Activated B cell treated with CpG ODN at 0.5 μM for 24 hours (primary cell): Measurements from ENCODE around the gene ELL2. TPM values are rescaled to one million over a fixed set of nuclear protein-coding genes. Genes with fewer than 3 reads are reported as not detected.
A peak's percentile ranks its signal among the peaks of the same experiment; 100 is the strongest.

Source experiments
- ATAC-seq: fragments of 200-7000 bp; cut with Tn5 transposase; one replicate; pipeline ENCODE4 v1.10.0; 2021; ENCODE audit warnings: low read depth, mild to moderate bottlenecking, moderate library complexity
- CTCF ChIA-PET: fragments of 350-600 bp; sonication (Branson Sonifier 250); formaldehyde crosslinking; loops from one replicate; lab custom pipeline; 2021; ENCODE audit warnings: antibody characterized with exemption; lab: Charles Lee
- POLR2A ChIA-PET: fragments of 350-600 bp; sonication (Branson Sonifier 250); formaldehyde crosslinking; loops from one replicate; lab custom pipeline; 2021; ENCODE audit warnings: antibody characterized with exemption; lab: Charles Lee
- DNase-seq: peaks from one replicate; pipeline ENCODE4 v3.0.0; 2022
- H3K27ac Mint-ChIP-seq: one replicate; pipeline ENCODE4 v1.8.0; 2020; ENCODE audit warnings: mixed read lengths
- H3K27me3 Mint-ChIP-seq: one replicate; pipeline ENCODE4 v1.8.0; 2021; ENCODE audit warnings: mixed read lengths
- H3K36me3 Mint-ChIP-seq: one replicate; pipeline ENCODE4 v1.8.0; 2021; ENCODE audit warnings: low read depth, mixed read lengths
- H3K4me1 Mint-ChIP-seq: one replicate; pipeline ENCODE4 v1.8.0; 2021; ENCODE audit warnings: mixed read lengths
- H3K4me3 Mint-ChIP-seq: one replicate; pipeline ENCODE4 v1.8.0; 2020; ENCODE audit warnings: mild to moderate bottlenecking, mixed read lengths
- H3K9me3 Mint-ChIP-seq: one replicate; pipeline ENCODE4 v1.8.0; 2020; ENCODE audit warnings: mixed read lengths
- intact Hi-C: fragments of 100-400 bp; cut with micrococcal nuclease; formaldehyde crosslinking; loops from one replicate; pipeline ENCODE4 v1.15.1; 2024
- total RNA-seq: library from RNA; stranded (reverse); gene quantifications from 2 replicates; pipeline ENCODE4 v1.2.3, GENCODE V29; 2022
- TF ChIP-seq, protein P1 (sequence below): fragments of 200-600 bp; IDR thresholded peaks from one replicate; pipeline ENCODE4 v1.8.0; 2022; ENCODE audit warnings: antibody characterized with exemption, mild to moderate bottlenecking

ELL2 gene
- total RNA-seq, 1 donor from 2014 or later, result 56.0 TPM

DNA sequence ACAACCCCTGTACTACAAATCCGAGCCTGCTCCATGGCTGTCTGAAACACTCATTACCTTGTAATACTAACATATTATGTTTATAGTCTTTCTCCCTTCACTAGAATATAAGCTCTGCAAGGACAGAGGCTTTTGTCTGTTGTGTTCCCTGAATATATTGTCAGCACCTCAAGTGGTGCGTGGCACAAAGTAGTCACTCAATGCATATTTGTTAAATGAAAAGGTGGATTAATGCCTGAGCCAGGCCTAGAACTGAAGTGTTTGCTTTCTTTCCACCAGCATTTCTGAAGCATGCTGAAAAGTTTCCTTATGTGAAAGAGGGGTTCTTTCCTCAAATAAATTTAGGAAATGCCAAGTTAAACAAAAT is 36.3 kb downstream of the ELL2 start:
- Mint-ChIP-seq H3K36me3 (peaks cover 9% of the 10 kb centered on the region), H3K27ac (no peak overlapping the region), H3K4me1 (peaks cover 66% of the 10 kb centered on the region), H3K4me3 (no peak overlapping the region), H3K9me3 (no peaks in the 10 kb centered on the region), H3K27me3 (no peaks in the 10 kb centered on the region)
- DNase-seq (no peak), ATAC-seq (no peak)
- CTCF ChIA-PET, result interaction anchor here (1.1 kb wide), 1 partner anchor 36 kb away, joined by 3 read pairs; the partner anchor contains the start of gene ELL2
- intact Hi-C loops, result loop anchor here (5.0 kb wide), 1 partner anchor 43 kb away; no protein-coding TSS in a partner anchor
- TF ChIP-seq, protein P1, sequence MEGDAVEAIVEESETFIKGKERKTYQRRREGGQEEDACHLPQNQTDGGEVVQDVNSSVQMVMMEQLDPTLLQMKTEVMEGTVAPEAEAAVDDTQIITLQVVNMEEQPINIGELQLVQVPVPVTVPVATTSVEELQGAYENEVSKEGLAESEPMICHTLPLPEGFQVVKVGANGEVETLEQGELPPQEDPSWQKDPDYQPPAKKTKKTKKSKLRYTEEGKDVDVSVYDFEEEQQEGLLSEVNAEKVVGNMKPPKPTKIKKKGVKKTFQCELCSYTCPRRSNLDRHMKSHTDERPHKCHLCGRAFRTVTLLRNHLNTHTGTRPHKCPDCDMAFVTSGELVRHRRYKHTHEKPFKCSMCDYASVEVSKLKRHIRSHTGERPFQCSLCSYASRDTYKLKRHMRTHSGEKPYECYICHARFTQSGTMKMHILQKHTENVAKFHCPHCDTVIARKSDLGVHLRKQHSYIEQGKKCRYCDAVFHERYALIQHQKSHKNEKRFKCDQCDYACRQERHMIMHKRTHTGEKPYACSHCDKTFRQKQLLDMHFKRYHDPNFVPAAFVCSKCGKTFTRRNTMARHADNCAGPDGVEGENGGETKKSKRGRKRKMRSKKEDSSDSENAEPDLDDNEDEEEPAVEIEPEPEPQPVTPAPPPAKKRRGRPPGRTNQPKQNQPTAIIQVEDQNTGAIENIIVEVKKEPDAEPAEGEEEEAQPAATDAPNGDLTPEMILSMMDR, result no peak
- POLR2A ChIA-PET, result interaction anchor here (0.9 to 2.9 kb wide), 3 partner anchors 8 to 36 kb away, joined by 5 to 26 read pairs (median 8); partner anchors contain the start of gene ELL2

DNA sequence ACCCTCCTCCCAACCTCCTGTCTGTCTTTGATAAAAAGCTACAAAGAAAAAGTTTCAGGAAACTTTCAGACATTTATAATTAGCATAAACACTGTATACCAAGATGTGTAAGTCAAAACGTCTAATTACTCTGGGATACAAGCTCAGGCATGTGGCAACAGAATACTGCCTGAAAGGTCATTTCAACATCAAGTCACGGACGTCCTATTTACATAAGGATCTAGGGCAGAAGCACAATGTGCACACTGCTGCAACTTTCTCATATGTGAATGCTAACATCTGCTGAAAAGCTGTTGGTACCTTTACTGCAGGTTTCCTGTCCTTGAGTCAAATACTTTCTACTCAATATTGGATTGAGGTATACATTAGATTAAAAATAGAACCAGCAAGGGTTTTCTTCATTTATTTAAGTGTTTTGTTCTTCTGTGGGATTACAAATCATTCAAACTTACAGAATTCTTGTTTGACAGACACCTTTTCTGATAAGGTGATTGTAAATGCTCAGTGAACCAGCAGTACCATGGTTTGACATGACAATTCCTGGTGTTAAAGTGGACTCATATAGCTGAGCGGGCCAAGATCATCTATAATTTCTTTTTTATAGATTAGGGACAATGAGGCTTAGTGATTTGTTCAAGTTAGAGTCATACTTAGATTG is 36.8 kb downstream of the ELL2 start:
- Mint-ChIP-seq H3K9me3 (no peaks in the 10 kb centered on the region), H3K4me1 (peaks cover 63% of the 10 kb centered on the region), H3K27me3 (no peaks in the 10 kb centered on the region), H3K36me3 (peaks cover 9% of the 10 kb centered on the region), H3K27ac (no peak overlapping the region), H3K4me3 (no peak overlapping the region)
- ATAC-seq, result no peak
- intact Hi-C loops, result loop anchor here (5.0 kb wide), 1 partner anchor 43 kb away; no protein-coding TSS in a partner anchor
- ChIA-PET POLR2A (interaction anchor here (2.1 to 2.9 kb wide), 2 partner anchors 34 to 37 kb away, joined by 8 to 26 read pairs; partner anchors contain the start of gene ELL2), CTCF (interaction anchor here (0.8 to 1.1 kb wide), 4 partner anchors 9 to 515 kb away, joined by 3 read pairs; partner anchors contain the start of gene ELL2)
- TF ChIP-seq, protein P1, result no peak
- DNase-seq, result no peak

DNA sequence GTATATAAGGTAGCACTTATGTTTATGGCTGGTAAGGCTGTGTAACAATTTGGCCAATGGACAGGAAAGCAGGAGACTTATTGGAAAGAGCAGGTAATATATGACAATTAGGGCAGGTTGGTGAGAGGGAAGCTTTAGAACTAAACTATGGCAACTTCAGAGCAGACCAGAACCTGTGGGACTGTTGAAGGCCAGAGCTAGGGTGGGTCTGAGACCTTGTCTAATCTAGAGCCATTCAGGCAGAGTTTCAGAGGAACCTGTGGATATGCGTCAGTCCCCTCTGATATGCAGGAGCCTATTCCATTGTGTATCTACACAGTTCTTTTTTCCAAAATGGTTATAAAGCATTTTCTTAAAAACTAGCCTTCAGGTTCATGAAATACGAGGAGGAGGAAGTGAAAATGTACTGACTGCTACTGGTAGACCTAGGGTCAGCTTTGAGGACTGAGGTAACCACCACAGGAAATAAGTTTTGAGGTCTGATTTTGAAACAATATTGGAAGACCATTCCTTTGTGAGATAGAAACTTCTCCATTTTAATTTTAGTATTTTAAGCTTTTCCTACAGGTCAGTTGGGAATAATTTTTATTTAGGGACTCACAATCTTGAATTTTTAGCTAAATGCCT is 37.6 kb downstream of the ELL2 start:
- Mint-ChIP-seq H3K27ac (peak overlapping the region; percentile 16), H3K9me3 (no peaks in the 10 kb centered on the region), H3K27me3 (no peaks in the 10 kb centered on the region), H3K4me3 (peak overlapping the region; percentile 48), H3K4me1 (peaks cover 64% of the 10 kb centered on the region), H3K36me3 (peaks cover 9% of the 10 kb centered on the region)
- ATAC-seq (peak; percentile 23), DNase-seq (no peak)
- POLR2A ChIA-PET, result interaction anchor here (0.6 to 2.9 kb wide), 3 partner anchors 35 to 50 kb away, joined by 3 to 26 read pairs (median 8); partner anchors contain the start of gene ELL2
- intact Hi-C loops, result loop anchor here (2.0 kb wide), 1 partner anchor 115 kb away; no protein-coding TSS in a partner anchor
- CTCF ChIA-PET, result interaction anchor here (0.6 to 1.1 kb wide), 5 partner anchors 8 to 516 kb away, joined by 3 read pairs; partner anchors contain the start of gene ELL2
- TF ChIP-seq, protein P1, result no peak

DNA sequence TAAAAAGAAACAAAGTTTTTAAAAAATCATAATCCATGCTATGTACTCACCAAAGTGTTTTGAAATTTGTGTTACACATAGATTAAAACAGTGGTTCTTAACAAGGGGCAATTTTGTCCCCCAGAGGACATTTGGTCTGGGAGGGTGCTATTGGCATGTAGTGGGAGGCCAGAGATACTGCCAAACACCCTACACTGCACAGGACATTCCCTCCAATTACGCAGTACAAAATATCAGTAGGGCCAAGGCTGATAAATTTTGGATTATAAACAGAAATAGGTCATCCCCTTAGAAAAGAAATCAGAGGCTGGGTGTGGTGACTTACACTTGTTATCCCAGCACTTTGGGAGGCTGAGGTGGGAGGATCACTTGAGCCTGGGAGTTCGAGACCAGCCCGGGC is 38.9 kb downstream of the ELL2 start:
- H3K4me1 Mint-ChIP-seq, result peaks cover 53% of the 10 kb centered on the region
- ATAC-seq, result no peak
- POLR2A ChIA-PET, result no interaction called here
- CTCF ChIA-PET, result no interaction called here
- no peak for DNase-seq
- no peaks in the 10 kb centered on the region for H3K27me3 Mint-ChIP-seq
- no peak overlapping the region for H3K27ac Mint-ChIP-seq
- no peak overlapping the region for H3K4me3 Mint-ChIP-seq
- TF ChIP-seq, protein P1, result no peak
- intact Hi-C loops, result loop anchor here (2.0 kb wide), 1 partner anchor 114 kb away; no protein-coding TSS in a partner anchor
- H3K9me3 Mint-ChIP-seq, result no peaks in the 10 kb centered on the region
- peaks cover 9% of the 10 kb centered on the region for H3K36me3 Mint-ChIP-seq

DNA sequence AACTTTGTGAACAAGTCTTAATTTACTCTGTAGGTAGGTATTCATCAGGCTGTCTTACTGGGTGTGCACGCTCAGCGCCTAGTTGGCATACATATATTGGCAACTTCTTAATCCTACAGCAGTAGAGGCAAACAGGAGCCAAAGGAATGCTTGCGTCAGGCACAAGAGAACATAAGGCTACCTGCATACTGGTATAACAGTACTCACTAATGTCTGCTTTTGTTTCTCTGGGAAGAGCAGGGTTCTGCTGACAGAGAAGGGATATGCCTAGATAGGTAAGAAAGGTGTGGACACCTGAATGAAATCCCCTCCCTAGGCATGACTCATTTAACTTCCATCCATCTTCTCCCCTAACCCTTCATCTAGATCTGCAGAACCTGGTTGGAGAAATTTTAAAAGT is 40.1 kb downstream of the ELL2 start:
- Mint-ChIP-seq H3K9me3 (no peaks in the 10 kb centered on the region), H3K27me3 (no peaks in the 10 kb centered on the region), H3K36me3 (peaks cover 11% of the 10 kb centered on the region), H3K27ac (no peak overlapping the region), H3K4me3 (no peak overlapping the region), H3K4me1 (peaks cover 53% of the 10 kb centered on the region)
- DNase-seq (no peak), ATAC-seq (no peak)
- POLR2A ChIA-PET, result no interaction called here
- CTCF ChIA-PET, result no interaction called here
- TF ChIP-seq, protein P1, result no peak
- intact Hi-C loops, result no loop called here
